ENCODE measurements around the gene WIF1. TPM values are rescaled to one million over a fixed set of nuclear protein-coding genes. Genes with fewer than 3 reads are reported as not detected.

WIF1 gene
- total RNA-seq, 1 experiment from 2014 or later, result 1.8 TPM

- POLR2A ChIA-PET, result no interaction called here
- no peak for ATAC-seq
- TF ChIP-seq MLX (CRISPR knock-in tag; IDR thresholded peaks at IDR 0.05) (no peak), CDX4 (CRISPR knock-in tag; IDR thresholded peaks at IDR 0.05; ENCODE audit: borderline replicate concordance) (no peak)
- Mint-ChIP-seq H3K27me3 (ENCODE audit: low read depth) (no peaks in the 10 kb centered on the region), H3K4me1 (no peaks in the 10 kb centered on the region), H3K9me3 (no peaks in the 10 kb centered on the region), H3K4me3 (no peak overlapping the region), H3K36me3 (no peaks in the 10 kb centered on the region), H3K27ac (no peak overlapping the region)
- no peak for DNase-seq (ENCODE audit: low spot score)
- CTCF ChIA-PET, result interaction anchor here (1.0 kb wide), 1 partner anchor 266 kb away, joined by 3 read pairs; no protein-coding TSS in a partner anchor
Observed at GRCh38 chr12:65067383-65067782, 53.7 kb downstream of the WIF1 start.

- H3K9me3 Mint-ChIP-seq, result peaks cover 7% of the 10 kb centered on the region
- ATAC-seq, result peak; percentile 84
- ChIA-PET POLR2A (no interaction called here), CTCF (interaction anchor here (0.6 kb wide), 2 partner anchors 43 to 57 kb away, joined by 3 read pairs; no protein-coding TSS in a partner anchor)
- no peak for TF ChIP-seq SMAD3 (CRISPR knock-in tag; IDR thresholded peaks at IDR 0.05; ENCODE audit: borderline replicate concordance)
- no peak for TF ChIP-seq GRHL2 (CRISPR knock-in tag; IDR thresholded peaks at IDR 0.05; ENCODE audit: insufficient replicate concordance, severe bottlenecking)
- no peak for TF ChIP-seq NR1H2 (CRISPR knock-in tag; IDR thresholded peaks at IDR 0.05)
- no peak for TF ChIP-seq RELA (CRISPR knock-in tag; IDR thresholded peaks at IDR 0.05; ENCODE audit: borderline replicate concordance)
- no peaks in the 10 kb centered on the region for H3K27me3 Mint-ChIP-seq (ENCODE audit: low read depth)
- peaks cover 51% of the 10 kb centered on the region for H3K4me1 Mint-ChIP-seq
- 0 out of 2 replicates have a peak overlapping the region, but pooled peaks have one; percentile 24 for H3K4me3 Mint-ChIP-seq
- peak overlapping the region; percentile 67 for H3K27ac Mint-ChIP-seq
- 0 out of 2 replicates have a peak, but pooled peaks cover 5% of the 10 kb centered on the region for H3K36me3 Mint-ChIP-seq
- DNase-seq (ENCODE audit: low spot score), result no peak
Observed at GRCh38 chr12:65055859-65056258, 65.2 kb downstream of the WIF1 start.

- H3K27me3 Mint-ChIP-seq (ENCODE audit: low read depth), result no peaks in the 10 kb centered on the region
- peaks cover 43% of the 10 kb centered on the region for H3K4me1 Mint-ChIP-seq
- H3K9me3 Mint-ChIP-seq, result no peaks in the 10 kb centered on the region
- ATAC-seq (no peak), DNase-seq (ENCODE audit: low spot score) (no peak)
- POLR2A ChIA-PET, result no interaction called here
- H3K27ac Mint-ChIP-seq, result no peak overlapping the region
- no peaks in the 10 kb centered on the region for H3K36me3 Mint-ChIP-seq
- CTCF ChIA-PET, result interaction anchor here (1.4 to 2.3 kb wide), 2 partner anchors 12 to 255 kb away, joined by 3 to 8 read pairs; no protein-coding TSS in a partner anchor
- TF ChIP-seq STAT6 (CRISPR knock-in tag; conservative IDR thresholded peaks at IDR 0.05; ENCODE audit: low read depth) (no peak), CREB1 (CRISPR knock-in tag; IDR thresholded peaks at IDR 0.05) (no peak), ETV6 (CRISPR knock-in tag; IDR thresholded peaks at IDR 0.05) (no peak), SMAD4 (CRISPR knock-in tag; IDR thresholded peaks at IDR 0.05) (no peak), ZNF219 (CRISPR knock-in tag; IDR thresholded peaks at IDR 0.05; ENCODE audit: borderline replicate concordance) (no peak), ZNF423 (CRISPR knock-in tag; IDR thresholded peaks at IDR 0.05) (no peak), NFE2L1 (CRISPR knock-in tag; IDR thresholded peaks at IDR 0.05) (no peak), GTF2I (CRISPR knock-in tag; conservative IDR thresholded peaks at IDR 0.05) (no peak), NR2C2 (CRISPR knock-in tag; IDR thresholded peaks at IDR 0.05) (no peak), MLX (CRISPR knock-in tag; IDR thresholded peaks at IDR 0.05) (no peak), PRRX2 (CRISPR knock-in tag; IDR thresholded peaks at IDR 0.05) (no peak), CBFB (CRISPR knock-in tag; IDR thresholded peaks at IDR 0.05; ENCODE audit: low read depth) (no peak), FOXK1 (CRISPR knock-in tag; IDR thresholded peaks at IDR 0.05) (no peak), ZNF396 (CRISPR knock-in tag; IDR thresholded peaks at IDR 0.05; ENCODE audit: borderline replicate concordance) (no peak), E2F4 (CRISPR knock-in tag; IDR thresholded peaks at IDR 0.05; ENCODE audit: borderline replicate concordance, low read depth) (no peak)
- H3K4me3 Mint-ChIP-seq, result no peak overlapping the region
Observed at GRCh38 chr12:65051218-65051617, 69.9 kb downstream of the WIF1 start.

Data from WTC11 (cell line).